AG04450 (cell line): ENCODE measurements around the gene SH3TC1. TPM values are rescaled to one million over a fixed set of nuclear protein-coding genes. Genes with fewer than 3 reads are reported as not detected.

Source experiments
- CTCF ChIA-PET: fragments of 300-600, 350-600 bp; formaldehyde crosslinking; extraction: SDS; loops from one replicate; lab custom pipeline; 2022; ENCODE audit warnings: antibody characterized with exemption, inconsistent platforms; lab: Charles Lee
- POLR2A ChIA-PET: fragments of 350-600 bp; formaldehyde crosslinking; extraction: SDS; loops from one replicate; lab custom pipeline; 2021; ENCODE audit warnings: antibody characterized with exemption, inconsistent platforms; lab: Yijun Ruan, JAX
- DNase-seq: peaks from one replicate; pipeline ENCODE4 v3.0.0-alpha.2; 2011; ENCODE audit warnings: low read depth, low spot score
- H3K27ac ChIP-seq: one replicate; pipeline ENCODE4 v1.5.1; 2012; ENCODE audit warnings: low read depth, low read length, control low read depth
- H3K27me3 ChIP-seq: one replicate; pipeline ENCODE4 v1.6.0; 2012; ENCODE audit warnings: low read length; ENCODE audit not compliant: control insufficient read depth, insufficient read depth
- H3K4me3 ChIP-seq: 2 replicates; pipeline ENCODE4 v1.5.1; 2011; ENCODE audit warnings: mild to moderate bottlenecking, low read depth, low read length, control low read depth
- H3K9me3 ChIP-seq: 2 replicates; pipeline ENCODE4 v1.5.1; 2012; ENCODE audit warnings: low read length; ENCODE audit not compliant: control insufficient read depth, insufficient read depth
- CTCF ChIP-seq: IDR thresholded peaks from 2 replicates; pipeline ENCODE4 v1.5.1; 2011; ENCODE audit warnings: low read depth, low read length, control low read depth, inconsistent platforms
- polyA plus RNA-seq: library from polyadenylated mRNA; depleted of rRNA; stranded (reverse); fragments of >200 nt; gene quantifications from 2 replicates; pipeline ENCODE4 v1.2.3, GENCODE V29; 2011

Gene SH3TC1
- polyA plus RNA-seq, 1 experiment: 0.98 TPM

DNA sequence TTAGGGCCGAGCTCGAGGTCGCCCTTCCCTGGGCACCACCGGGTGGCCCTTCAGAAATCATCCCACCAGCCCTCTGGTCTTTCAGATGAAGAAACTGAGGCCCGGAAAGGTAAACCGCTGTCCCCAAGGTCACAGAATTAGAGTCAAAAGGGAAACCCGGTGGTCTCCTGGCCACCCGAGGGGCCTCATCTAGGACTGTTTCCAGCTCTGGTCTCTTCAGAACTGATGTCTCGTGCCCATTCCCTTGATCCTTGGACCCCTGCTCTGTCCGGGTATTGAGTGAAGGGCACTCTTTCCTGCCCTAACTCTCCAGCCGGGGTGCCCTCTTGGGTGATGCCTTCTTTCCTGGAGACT lies 71.3 kb downstream of the SH3TC1 start:
- ChIA-PET CTCF (interaction anchor here (1.2 kb wide), 1 partner anchor 29 kb away, joined by 3 read pairs; no protein-coding TSS in a partner anchor), POLR2A (interaction anchor here (1.4 to 2.0 kb wide), 4 partner anchors 10 to 123 kb away, joined by 3 to 8 read pairs (median 8); no protein-coding TSS in a partner anchor)
- H3K4me3 ChIP-seq: peak overlapping the region; percentile 48
- no peak for DNase-seq
- H3K9me3 ChIP-seq: no peaks in the 10 kb centered on the region; the same call in 1 of the 2 replicates
- H3K27me3 ChIP-seq: peaks cover 2% of the 10 kb centered on the region
- H3K27ac ChIP-seq: no peak overlapping the region
- no peak for TF ChIP-seq CTCF

GRCh38 chr4:8270912-8271815 lies 72.1 kb downstream of the SH3TC1 start:
- DNase-seq: no peak
- Histone ChIP-seq H3K4me3 (peak overlapping the region; percentile 15), H3K9me3 (no peaks in the 10 kb centered on the region), H3K27ac (no peak overlapping the region), H3K27me3 (peaks cover 2% of the 10 kb centered on the region)
- TF ChIP-seq CTCF: no peak
- ChIA-PET CTCF (interaction anchor here (1.1 to 1.2 kb wide), 2 partner anchors 29 to 132 kb away, joined by 3 read pairs; no protein-coding TSS in a partner anchor), POLR2A (interaction anchor here (0.7 kb wide), 1 partner anchor 123 kb away, joined by 3 read pairs; no protein-coding TSS in a partner anchor)

DNA sequence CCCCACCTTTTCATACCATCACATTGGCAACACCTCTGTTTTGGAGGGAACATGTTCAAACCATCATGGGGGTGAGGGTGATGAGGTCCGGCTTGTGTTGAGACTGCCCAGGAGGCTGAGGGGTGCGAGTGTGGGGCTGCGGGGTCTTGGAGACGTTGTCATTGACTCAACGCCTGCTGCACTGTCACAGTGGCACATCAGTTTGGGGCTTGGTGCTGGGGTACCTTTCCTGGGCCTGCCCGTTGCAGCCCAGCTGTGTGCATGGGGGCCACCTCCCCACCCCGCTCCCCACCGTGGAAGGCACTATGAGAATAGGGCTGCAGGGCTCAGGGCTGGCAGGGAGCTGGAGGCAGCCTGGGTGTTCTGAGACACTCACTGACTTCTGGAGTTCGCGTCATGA lies 72.7 kb downstream of the SH3TC1 start:
- no peak for TF ChIP-seq CTCF
- CTCF ChIA-PET: interaction anchor here (1.1 to 1.2 kb wide), 2 partner anchors 29 to 131 kb away, joined by 3 read pairs; no protein-coding TSS in a partner anchor
- H3K9me3 ChIP-seq: no peaks in the 10 kb centered on the region
- POLR2A ChIA-PET: no interaction called here
- no peak for DNase-seq
- no peak overlapping the region for H3K27ac ChIP-seq
- peaks cover 2% of the 10 kb centered on the region for H3K27me3 ChIP-seq
- H3K4me3 ChIP-seq: no peak overlapping the region

- TF ChIP-seq CTCF: no peak
- DNase-seq: no peak
- ChIA-PET POLR2A (no interaction called here), CTCF (interaction anchor here (1.2 kb wide), 1 partner anchor 130 kb away, joined by 3 read pairs; no protein-coding TSS in a partner anchor)
- H3K4me3 ChIP-seq: no peak overlapping the region
- no peak overlapping the region for H3K27ac ChIP-seq
- H3K27me3 ChIP-seq: peaks cover 2% of the 10 kb centered on the region
- no peaks in the 10 kb centered on the region for H3K9me3 ChIP-seq
Observed at GRCh38 chr4:8272472-8273428, 73.7 kb downstream of the SH3TC1 start.
